Activated CD8-positive, alpha-beta memory T cell treated with anti-CD3 and anti-CD28 coated beads, Interleukin-2, amount 50 U/mL, for 1 hour (primary cell): ENCODE measurements around the gene CYP4F2.
"Not testable (repeated sequence)": the region's sequence is repeated elsewhere in the genome, so short reads cannot be mapped to it uniquely, and the experiment has no call there.

Experiments
- DNase-seq: peaks from one replicate; pipeline ENCODE4 v3.0.0-alpha.2; 2020; ENCODE audit errors: extremely low read depth

The CYP4F2 gene, protein sequence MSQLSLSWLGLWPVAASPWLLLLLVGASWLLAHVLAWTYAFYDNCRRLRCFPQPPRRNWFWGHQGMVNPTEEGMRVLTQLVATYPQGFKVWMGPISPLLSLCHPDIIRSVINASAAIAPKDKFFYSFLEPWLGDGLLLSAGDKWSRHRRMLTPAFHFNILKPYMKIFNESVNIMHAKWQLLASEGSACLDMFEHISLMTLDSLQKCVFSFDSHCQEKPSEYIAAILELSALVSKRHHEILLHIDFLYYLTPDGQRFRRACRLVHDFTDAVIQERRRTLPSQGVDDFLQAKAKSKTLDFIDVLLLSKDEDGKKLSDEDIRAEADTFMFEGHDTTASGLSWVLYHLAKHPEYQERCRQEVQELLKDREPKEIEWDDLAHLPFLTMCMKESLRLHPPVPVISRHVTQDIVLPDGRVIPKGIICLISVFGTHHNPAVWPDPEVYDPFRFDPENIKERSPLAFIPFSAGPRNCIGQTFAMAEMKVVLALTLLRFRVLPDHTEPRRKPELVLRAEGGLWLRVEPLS

DNA sequence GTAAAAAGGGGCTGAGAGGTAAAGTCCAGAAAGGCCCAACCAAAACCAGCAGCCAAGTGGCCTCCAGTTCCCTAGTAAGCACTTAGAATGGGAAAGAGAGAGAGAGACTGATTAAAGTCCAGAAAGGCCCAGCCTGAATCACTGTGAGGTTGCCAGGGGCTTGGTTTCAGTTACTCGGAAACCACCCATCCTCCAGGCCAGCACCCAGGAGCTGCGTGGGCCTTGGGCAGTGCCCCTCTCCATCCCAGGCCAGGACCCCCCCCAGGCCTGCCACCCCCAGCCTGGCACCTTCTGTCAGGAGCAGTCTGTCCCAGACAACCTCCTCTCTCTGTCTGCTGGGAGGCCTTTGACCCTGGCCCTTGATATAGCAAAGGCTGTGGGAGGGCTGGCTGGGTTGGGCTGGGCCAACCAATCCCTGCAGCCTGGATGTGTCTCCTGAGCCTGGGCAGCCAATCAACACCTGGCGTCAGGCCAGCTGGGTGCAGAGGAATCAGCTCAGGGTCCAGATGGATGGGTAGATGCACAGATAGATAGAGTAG, at the start of gene CYP4F2:
TSS of gene CYP4F2 (minus strand) at position 337 of the 539 bp plus-strand sequence. CDS start 463 bp downstream, outside the sequence.
- DNase-seq, result no peak

DNA sequence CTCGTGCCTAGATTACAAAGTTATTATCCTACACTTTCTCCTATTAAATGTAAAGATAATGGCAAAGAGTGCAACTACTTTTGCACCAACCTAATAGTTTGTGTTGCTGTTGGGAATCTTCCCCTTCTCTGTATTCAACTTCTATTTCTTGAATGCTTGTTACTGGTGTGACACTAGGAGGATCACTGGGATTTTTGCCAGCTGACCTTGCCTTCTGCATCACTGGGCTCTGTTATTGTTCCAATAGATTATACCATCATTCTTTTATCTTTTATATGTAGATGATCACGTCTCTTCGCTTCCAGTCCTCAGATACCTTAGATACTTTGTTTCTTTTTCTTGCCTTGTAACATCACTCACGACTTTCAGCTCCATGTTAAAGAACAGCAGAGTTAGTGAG, 47.4 kb upstream of the CYP4F2 start:
- no peak for DNase-seq

DNA sequence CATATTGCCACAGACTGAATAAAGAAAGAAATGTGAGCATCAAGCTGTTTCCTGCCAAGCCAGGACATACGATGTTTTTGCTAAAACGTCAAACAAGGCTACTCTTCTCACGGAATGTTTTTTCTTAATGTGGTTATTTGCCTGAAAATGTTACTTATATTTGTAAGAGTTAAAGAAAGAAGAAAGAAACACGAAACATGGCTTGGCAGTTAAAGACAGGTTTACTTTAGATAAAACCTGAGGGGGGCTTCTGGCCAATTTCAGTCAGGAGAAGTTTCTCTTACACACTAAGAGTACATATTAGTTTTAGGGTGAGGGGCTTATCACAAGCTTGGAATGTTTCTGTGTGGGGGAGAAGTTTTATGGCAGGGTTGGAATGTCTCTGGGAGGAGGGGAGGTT, 46.5 kb upstream of the CYP4F2 start:
- no peak for DNase-seq

DNA sequence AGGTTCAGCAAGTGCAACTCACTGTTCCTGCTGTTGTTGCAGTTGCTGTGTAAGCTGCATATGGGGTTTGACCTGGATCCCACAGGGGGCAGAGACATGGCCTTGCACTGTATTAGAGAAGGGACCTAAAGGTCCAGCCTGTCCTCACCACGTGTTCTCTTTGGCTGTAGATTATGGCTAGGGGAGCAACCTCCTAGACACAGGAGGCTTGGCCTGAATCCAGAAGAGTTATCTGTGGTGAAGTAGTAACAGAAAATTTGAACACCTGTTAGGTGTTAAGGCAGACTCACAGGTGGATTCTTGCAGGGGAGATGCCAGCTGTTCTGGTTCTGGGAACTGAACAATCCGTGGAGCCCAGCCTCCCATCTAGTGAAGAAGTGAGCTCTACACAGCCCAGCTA, 39.9 kb upstream of the CYP4F2 start:
- no peak for DNase-seq

DNA sequence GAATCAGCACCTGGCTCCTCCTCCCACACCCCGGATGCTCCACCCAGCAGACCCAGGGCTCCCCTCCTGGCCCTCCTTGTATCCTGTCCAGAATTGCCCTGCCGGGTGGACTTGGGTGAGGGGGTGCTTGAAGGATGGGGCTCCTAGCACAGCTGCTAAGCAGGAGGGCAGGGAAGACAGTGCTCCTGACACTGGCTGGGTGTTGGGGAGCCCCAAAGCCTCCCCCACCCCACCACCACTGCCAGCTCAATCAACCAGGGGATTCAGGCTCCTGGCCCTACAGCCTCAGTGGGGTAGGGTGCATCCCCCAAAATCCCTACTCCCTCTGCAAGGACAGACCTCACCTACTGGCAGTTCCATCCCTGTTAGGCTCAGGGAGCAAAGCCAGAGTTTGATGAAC, 39.1 kb upstream of the CYP4F2 start:
- no peak for DNase-seq

DNA sequence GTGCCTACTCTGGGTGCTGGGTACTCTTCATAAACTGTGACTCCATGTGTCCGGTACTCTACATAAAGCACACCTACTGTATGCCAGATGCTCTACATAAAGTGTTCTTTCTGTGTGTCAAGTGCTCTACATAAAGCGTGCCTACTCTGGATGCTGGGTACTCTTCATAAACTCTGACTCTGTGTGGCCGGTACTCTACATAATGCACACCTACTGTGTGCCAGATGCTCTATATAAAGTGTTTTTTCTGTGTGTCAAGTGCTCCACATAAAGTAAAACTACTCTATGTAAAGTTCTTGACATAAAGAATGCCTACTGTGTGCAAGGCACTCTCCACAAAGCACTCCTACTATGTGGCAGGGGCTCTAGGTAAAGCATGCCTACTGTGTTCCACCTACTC, 38.3 kb upstream of the CYP4F2 start:
- DNase-seq, result no peak

DNA sequence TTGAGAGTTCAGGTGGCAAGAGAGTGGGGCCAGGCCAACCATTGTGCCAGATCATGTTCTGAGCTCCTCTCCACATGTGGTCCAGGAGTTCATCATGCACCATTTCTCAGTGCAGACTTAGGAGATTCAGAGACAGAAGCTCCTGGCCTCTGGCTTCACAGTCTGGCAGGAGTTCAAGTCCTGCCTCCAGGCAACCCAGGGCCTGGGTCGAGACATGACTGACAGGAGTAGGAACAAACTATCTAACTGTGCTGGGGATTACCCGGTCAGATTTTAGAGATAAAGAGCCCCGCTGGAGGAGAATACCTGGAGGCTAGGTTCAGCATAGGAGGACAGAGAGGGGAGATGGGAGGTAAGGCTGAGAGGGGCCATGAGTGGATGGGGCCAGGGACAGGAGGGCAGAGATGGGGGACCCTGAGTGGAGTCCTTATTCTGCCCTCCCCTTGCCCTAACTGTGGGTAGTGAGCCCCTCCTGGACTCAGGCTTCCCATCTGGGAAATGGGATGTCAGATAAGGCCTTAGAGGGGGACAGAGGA, 37.4 kb upstream of the CYP4F2 start:
- no peak for DNase-seq

DNA sequence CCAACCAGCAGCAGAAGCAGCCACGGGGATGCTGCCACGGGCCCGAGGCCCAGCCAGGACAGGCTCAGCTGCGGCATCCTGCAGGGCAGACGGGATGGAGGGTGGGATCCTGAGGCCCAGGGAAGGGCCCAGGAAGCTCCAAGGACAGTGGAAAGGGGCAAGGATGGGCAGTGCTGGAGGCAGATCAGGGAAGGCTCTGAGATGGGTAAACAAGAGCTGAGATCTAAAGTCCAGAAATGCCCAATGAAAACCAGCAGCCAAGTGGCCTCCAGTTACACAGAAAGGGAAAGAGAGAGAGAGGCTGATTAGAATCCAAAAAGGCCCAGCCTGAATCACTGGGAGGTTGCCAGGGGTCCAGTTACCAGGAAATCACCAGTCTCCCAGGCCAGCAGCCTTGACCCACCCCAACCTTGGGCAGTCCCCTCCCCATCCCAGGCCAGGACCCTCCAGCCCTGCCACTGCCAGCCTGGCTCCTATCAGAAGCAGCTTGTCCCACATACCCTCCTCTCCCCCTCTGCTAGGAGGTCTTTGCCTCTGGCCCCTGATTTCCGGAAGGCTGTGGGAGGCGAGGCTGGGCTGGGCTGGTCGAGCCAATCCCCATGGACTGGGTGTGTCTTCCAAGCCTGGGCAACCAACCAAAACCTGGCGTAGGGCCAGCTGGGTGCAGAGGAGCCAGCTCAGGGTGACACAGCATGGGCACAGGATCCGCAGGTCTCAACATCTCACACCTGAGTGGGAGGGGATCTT, 36.6 kb upstream of the CYP4F2 start, which contains the start of gene CYP4F11:
TSS of gene CYP4F11 (minus strand) at position 198 of the 747 bp plus-strand sequence. CDS start at position 77, 121 bp downstream.
- DNase-seq, result no peak

DNA sequence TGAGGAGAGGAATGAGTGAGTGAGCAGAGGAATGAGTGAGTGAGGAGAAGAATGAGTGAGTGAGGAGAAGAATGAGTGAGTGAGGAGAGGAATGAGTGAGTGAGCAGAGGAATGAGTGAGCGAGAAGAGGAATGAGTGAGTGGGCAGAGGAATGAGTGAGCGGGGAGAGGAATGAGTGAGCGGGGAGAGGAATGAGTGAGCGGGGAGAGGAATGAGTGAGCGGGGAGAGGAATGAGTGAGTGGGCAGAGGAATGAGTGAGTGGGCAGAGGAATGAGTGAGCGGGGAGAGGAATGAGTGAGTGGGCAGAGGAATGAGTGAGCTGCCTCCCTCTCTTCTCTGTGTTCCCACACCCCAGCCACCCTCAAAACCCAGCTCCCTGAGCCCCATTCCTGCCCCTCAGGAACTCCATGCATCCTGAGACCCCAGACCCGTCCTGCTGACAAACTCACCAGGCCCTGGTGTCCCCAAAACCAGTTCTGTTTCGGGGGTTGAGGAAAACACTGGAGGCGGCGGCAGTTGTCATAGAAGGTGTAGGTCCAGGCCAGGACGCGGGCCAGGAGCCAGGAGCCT, 36.0 kb upstream of the CYP4F2 start:
- not testable (repeated sequence) for DNase-seq

DNA sequence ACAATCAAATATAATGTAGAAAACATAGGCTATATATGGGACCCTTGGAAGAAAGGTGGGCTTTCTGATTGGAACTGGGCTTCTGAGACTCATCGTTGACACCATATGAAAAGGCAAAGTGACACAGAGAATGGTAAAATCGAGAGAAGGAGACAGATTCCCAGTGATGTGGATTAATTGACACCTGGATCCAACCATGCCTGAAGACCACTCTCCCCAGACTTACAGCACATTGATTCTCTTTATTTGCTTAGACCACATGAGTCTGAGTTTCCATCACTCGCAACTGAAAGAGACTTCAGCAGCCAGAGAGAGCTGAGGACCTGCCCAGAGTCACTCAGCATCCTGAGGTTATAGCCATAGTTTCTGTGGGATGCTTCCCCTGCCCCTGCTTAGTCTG, 30.4 kb upstream of the CYP4F2 start:
- no peak for DNase-seq

DNA sequence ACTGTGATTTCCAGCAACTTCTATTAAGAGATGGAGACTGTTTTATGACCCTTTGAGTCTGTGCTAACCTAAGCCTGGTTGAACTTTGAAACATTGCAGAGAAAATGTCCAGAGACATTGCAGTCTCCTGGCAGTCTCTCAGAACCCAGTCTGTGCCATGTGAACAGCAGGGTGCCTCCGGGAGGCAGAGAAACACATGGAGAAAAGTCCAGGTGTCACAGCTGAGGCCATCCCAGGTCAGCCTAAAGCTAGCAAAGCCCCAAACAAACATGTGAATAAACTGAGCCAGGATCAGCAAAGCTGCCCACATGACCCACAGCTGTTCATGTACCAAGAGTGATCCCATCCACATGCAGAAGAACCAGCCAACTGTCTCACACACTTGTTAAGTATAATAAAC, 28.6 kb upstream of the CYP4F2 start:
- DNase-seq, result no peak

DNA sequence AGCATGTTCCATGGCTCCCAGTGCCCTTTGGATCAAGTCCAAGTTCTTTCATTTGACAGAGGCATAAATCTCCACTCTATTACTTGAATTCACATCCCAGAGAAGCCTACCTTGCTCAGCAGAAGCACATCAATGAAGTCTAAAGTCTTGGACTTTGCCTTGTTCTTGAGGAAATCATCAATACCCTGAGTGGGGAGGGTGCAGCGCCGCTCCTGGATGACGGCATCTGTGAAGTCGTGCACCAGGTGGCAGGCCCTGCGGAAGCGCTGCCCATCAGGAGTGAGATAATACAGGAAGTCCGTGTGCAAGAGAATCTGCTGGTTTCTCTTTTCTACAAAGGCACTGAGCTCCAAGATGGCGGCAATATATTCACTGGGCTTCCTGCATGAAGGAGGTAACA, 25.8 kb upstream of the CYP4F2 start:
- DNase-seq, result no peak

DNA sequence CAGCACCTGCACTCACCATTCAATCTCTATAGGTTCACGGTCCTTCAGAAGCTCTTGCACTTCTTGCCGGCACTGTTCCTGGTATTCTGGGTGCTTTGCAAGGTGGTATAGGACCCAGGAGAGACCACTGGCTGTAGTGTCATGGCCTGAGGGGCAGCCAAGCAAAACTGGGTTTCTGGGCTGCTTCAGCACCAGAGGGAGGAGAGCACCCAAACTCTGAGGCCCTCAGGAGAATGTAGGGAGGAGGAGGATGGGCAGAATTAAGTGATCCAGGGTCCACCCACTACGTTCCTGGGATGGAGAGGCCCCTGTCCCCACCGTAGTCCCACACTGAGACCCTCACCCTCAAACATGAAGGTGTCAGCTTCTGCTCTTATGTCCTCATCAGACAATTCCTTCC, 24.1 kb upstream of the CYP4F2 start:
- DNase-seq, result no peak

DNA sequence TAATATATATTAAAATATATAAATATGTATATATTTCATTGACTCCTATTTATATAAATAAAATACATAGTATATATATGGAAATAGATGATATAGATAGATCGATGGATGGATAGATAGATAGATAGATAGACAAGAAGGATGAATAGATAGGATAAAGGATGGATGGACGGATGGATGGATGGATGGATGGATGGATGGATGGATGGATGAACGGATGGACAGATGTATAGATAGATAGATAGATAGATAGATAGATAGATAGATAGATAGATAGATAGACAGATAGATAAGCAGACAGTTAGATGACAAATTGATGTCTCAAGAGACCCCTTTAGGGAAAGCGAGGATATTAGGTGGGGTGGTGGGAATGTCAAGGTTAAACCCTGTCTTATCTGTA, 21.4 kb upstream of the CYP4F2 start:
- no peak for DNase-seq

DNA sequence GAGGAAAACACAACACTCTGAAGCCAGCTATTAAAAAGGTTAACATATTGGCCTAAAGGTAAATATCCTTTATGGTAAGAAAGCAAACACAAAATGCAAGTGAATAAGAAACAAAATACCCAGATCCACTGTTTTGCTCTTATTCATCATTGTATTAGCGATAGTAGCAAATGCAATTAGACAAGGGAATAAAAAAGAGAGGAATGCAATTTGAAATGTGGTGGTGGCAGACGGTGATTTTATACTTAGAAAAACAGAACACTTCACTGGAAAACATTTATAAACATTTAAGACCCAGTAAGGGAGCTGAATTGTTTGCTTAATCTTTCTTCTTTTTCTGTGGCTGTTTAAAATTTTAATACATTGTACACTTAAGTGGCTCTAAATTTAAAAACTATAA, 17.2 kb upstream of the CYP4F2 start:
- DNase-seq, result no peak

DNA sequence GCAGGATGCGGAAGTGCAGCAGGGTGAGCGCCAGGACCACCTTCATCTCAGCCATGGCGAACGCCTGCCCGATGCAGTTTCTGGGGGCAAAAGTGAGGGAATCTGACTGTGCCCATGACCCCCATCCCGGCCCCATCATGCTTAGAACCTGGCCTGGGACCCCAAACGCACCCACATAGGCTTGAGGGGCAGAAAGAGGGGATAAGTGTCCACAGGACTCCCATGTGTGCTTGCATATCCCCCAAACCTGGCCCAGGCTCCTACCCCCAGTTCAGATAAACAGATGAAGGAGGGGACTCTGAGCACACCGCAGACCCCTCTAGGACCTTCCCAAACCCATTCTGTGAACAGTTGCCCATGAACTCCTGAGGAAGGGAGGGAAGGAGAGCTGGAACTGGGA, 16.0 kb upstream of the CYP4F2 start:
- no peak for DNase-seq

DNA sequence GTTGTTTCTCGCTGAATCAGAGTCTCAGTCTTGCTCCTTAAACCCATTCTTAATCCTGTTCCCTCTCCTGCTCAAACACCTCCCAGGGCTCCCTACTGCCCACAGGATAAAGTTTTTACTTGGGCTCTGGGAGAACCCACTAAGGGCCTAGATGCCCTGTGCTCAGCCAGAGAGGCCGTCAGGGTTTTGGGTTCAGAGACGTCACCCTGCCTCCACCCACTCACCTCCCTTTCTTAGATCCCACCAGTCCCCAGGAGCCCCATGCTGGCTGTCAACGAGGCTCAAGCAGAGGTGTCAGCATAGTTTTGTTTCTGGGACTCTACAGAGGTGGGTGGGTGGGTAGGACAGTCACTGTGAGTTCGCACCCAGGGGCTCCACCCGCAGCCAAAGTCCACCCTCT, 15.5 kb upstream of the CYP4F2 start:
- DNase-seq, result no peak

DNA sequence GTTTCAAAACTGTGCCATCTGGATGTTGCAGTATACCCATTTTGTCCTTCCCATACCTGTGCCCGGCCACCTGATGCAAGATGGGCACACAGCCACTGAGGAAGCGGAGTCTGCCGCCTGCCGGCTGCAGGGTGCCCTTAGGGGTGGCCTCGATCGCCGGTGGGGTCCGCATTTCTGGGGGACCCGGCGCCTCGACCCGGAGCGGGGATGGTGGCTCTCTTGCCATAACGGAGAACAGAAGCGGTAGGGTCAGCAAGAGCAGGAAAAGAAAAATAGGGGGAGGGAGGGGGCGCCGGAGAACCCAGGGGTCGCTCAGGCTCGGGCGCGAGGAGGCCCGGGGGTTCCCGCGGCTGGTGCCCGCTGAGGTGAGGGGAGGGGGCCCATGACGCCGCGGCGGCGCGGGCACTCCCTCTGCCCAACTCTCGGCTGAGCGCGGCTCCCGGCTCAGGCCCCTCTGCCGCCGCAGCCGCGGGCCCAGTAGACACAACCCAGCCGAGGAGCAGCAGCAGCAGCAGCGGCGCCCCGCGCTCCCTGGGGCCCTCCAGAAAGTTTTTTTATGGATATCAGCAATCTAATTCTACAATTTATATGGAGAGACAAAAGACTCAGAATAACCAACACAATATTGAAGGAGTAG, 13.8 kb upstream of the CYP4F2 start:
- DNase-seq, result no peak

DNA sequence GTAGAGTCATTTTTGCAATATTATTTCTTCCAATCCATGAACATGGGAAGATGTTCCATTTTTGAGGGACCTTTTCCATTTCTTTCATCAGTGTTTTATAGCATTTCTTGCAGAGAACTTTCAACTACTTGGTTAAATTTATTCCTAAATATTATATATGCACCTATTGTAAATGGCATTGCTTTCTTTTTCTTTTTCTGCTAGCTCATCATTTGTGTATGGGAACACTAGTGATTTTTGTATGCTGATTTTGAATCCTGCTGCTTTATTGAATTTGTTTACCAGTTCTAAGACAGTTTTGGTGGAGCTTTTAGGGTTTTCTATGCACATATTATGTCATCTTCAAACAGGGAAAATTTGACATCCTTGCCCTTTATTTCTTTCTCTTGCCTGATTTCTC, 7.2 kb upstream of the CYP4F2 start:
- DNase-seq, result no peak

DNA sequence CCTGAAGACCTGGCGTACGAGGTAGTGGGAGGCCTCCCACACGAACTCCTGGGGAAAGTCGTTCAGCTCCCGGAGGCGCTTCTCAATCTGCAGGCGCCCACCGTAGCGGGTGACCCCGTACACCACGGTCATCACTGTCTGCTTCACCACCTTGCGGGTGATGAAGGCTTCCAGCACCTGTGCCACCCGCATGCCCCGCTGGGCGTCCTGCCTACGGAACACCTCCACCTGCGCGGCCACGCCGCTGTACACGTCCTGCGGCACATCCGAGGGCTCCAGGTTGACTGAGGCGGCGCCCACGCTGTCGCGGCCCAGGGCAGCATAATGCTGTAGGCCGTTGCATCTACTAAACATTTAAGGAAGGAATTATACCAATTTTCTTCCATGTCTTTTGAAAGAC, 5.0 kb upstream of the CYP4F2 start:
- DNase-seq, result not testable (repeated sequence)

DNA sequence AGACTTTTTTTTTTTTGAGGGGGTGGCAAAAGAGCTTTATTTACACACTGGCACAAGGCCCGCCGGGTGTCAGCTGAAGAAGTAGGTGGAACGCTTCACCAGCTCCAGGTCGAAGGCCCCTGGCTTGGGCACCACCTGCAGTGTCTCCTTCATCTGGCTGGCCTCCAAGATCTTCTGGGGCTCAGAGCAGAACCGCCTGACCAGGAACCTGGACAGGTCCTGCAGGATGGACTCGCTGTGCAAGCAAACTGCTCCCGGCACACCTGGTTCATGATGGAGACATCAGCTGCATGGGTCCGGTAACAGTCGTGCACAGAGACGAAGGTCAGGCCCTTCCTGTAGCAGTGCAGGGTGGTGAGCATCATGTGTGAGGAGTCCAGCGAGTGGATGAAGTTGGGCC, 4.4 kb upstream of the CYP4F2 start:
- no peak for DNase-seq

DNA sequence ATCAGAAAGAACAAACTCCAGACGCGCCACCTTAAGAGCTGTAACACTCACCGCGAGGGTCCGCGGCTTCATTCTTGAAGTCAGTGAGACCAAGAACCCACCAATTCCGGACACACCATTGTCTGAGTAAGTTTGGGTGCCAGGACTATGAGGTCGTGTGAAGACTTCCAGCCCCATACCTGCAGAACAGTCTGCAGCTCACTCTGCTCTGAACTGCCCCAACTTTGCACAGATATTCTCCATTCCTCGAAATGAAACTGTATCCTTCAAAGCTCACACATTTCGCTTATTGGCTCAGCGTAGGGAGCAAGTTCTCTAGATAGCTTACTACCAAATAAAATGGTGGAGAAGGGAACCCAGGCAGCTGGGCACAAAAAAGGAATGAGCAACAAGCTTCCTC, 2.6 kb upstream of the CYP4F2 start:
- no peak for DNase-seq
